ENCODE data around the gene LDLRAD4. TPM values are rescaled to one million over a fixed set of nuclear protein-coding genes. Genes with fewer than 3 reads are reported as not detected.

The LDLRAD4 gene
- total and polyA plus RNA-seq, 2 donors, result 46.9 to 80.0 TPM

- DNase-seq (ENCODE audit: low read depth in 6 of 9, low spot score in 9 of 9), result no peak
- WGBS, result 91% methylated on average over 7 of the region's 7 CpGs
- peak overlapping the region in 1 of 2 donors; percentile 12 for H3K27ac ChIP-seq (ENCODE audit: low read depth in 1 of 2, low read length in 1 of 2)
- H3K4me3 ChIP-seq (ENCODE audit: low read length in 2 of 2), result no peak overlapping the region
- H3K4me1 ChIP-seq (ENCODE audit: control insufficient read depth in 2 of 2, insufficient read depth in 2 of 2, low read length in 2 of 2), result peaks cover 26 to 75% of the 10 kb centered on the region in 2 donors
- peaks cover 6 to 9% of the 10 kb centered on the region in 2 donors for H3K36me3 ChIP-seq (ENCODE audit: control insufficient read depth in 2 of 2, insufficient read depth in 2 of 2, low read length in 1 of 2)
- no peaks in the 10 kb centered on the region for H3K27me3 ChIP-seq (ENCODE audit: control insufficient read depth in 2 of 2, insufficient read depth in 1 of 2, low read length in 1 of 2)
- H3K9me3 ChIP-seq (ENCODE audit: control insufficient read depth in 2 of 2, insufficient read depth in 1 of 2, low read length in 1 of 2), result no peaks in the 10 kb centered on the region
Observed at GRCh38 chr18:13364721-13365205, 146.2 kb downstream of the LDLRAD4 start.

GRCh38 chr18:13366131-13366530, 147.6 kb downstream of the LDLRAD4 start:
- 98% methylated on average over 3 of the region's 3 CpGs for WGBS

GRCh38 chr18:13366541-13366940, 148.0 kb downstream of the LDLRAD4 start:
- Histone ChIP-seq H3K9me3 (ENCODE audit: control insufficient read depth in 2 of 2, insufficient read depth in 1 of 2, low read length in 1 of 2) (no peaks in the 10 kb centered on the region), H3K27me3 (ENCODE audit: control insufficient read depth in 2 of 2, insufficient read depth in 1 of 2, low read length in 1 of 2) (no peaks in the 10 kb centered on the region), H3K36me3 (ENCODE audit: control insufficient read depth in 2 of 2, insufficient read depth in 2 of 2, low read length in 1 of 2) (peaks cover 0 to 6% of the 10 kb centered on the region in 2 donors), H3K27ac (ENCODE audit: low read depth in 1 of 2, low read length in 1 of 2) (no peak overlapping the region), H3K4me3 (ENCODE audit: low read length in 2 of 2) (no peak overlapping the region), H3K4me1 (ENCODE audit: control insufficient read depth in 2 of 2, insufficient read depth in 2 of 2, low read length in 2 of 2) (peaks cover 28 to 81% of the 10 kb centered on the region in 2 donors)
- no peak for DNase-seq (ENCODE audit: low read depth in 6 of 9, low spot score in 9 of 9)
- 88% methylated on average over 8 of the region's 8 CpGs for WGBS

More at GRCh38 chr18:13366131-13366530, 147.6 kb downstream of the LDLRAD4 start:
- no peaks in the 10 kb centered on the region for H3K27me3 ChIP-seq (ENCODE audit: control insufficient read depth in 2 of 2, insufficient read depth in 1 of 2, low read length in 1 of 2)
- no peak overlapping the region for H3K4me3 ChIP-seq (ENCODE audit: low read length in 2 of 2)
- H3K9me3 ChIP-seq (ENCODE audit: control insufficient read depth in 2 of 2, insufficient read depth in 1 of 2, low read length in 1 of 2), result no peaks in the 10 kb centered on the region
- peaks cover 2 to 8% of the 10 kb centered on the region in 2 donors for H3K36me3 ChIP-seq (ENCODE audit: control insufficient read depth in 2 of 2, insufficient read depth in 2 of 2, low read length in 1 of 2)
- H3K4me1 ChIP-seq (ENCODE audit: control insufficient read depth in 2 of 2, insufficient read depth in 2 of 2, low read length in 2 of 2), result peaks cover 30 to 81% of the 10 kb centered on the region in 2 donors
- DNase-seq (ENCODE audit: low read depth in 6 of 9, low spot score in 9 of 9), result no peak
- no peak overlapping the region for H3K27ac ChIP-seq (ENCODE audit: low read depth in 1 of 2, low read length in 1 of 2)

- no peaks in the 10 kb centered on the region for H3K27me3 ChIP-seq (ENCODE audit: control insufficient read depth in 2 of 2, insufficient read depth in 1 of 2, low read length in 1 of 2)
- H3K27ac ChIP-seq (ENCODE audit: low read depth in 1 of 2, low read length in 1 of 2), result no peak overlapping the region
- DNase-seq (ENCODE audit: low read depth in 6 of 9, low spot score in 9 of 9), result no peak
- H3K4me1 ChIP-seq (ENCODE audit: control insufficient read depth in 2 of 2, insufficient read depth in 2 of 2, low read length in 2 of 2), result peaks cover 31 to 81% of the 10 kb centered on the region in 2 donors
- no peaks in the 10 kb centered on the region for H3K9me3 ChIP-seq (ENCODE audit: control insufficient read depth in 2 of 2, insufficient read depth in 1 of 2, low read length in 1 of 2)
- WGBS, result 90% methylated on average over 26 of the region's 26 CpGs
- no peak overlapping the region for H3K4me3 ChIP-seq (ENCODE audit: low read length in 2 of 2)
- peaks cover 0 to 6% of the 10 kb centered on the region in 2 donors for H3K36me3 ChIP-seq (ENCODE audit: control insufficient read depth in 2 of 2, insufficient read depth in 2 of 2, low read length in 1 of 2)
Observed at GRCh38 chr18:13366962-13367892, 148.7 kb downstream of the LDLRAD4 start.

- no peak for DNase-seq (ENCODE audit: low read depth in 6 of 9, low spot score in 9 of 9)
- Histone ChIP-seq H3K27me3 (ENCODE audit: control insufficient read depth in 2 of 2, insufficient read depth in 1 of 2, low read length in 1 of 2) (no peaks in the 10 kb centered on the region), H3K4me3 (ENCODE audit: low read length in 2 of 2) (no peak overlapping the region), H3K4me1 (ENCODE audit: control insufficient read depth in 2 of 2, insufficient read depth in 2 of 2, low read length in 2 of 2) (peaks cover 39 to 87% of the 10 kb centered on the region in 2 donors), H3K36me3 (ENCODE audit: control insufficient read depth in 2 of 2, insufficient read depth in 2 of 2, low read length in 1 of 2) (peaks cover 0 to 6% of the 10 kb centered on the region in 2 donors), H3K27ac (ENCODE audit: low read depth in 1 of 2, low read length in 1 of 2) (no peak overlapping the region), H3K9me3 (ENCODE audit: control insufficient read depth in 2 of 2, insufficient read depth in 1 of 2, low read length in 1 of 2) (no peaks in the 10 kb centered on the region)
- WGBS, result 89% methylated on average over 13 of the region's 13 CpGs
Observed at GRCh38 chr18:13368080-13368813, 149.7 kb downstream of the LDLRAD4 start.

GRCh38 chr18:13369353-13369752, 150.8 kb downstream of the LDLRAD4 start:
- WGBS, result 48% methylated on average over 9 of the region's 9 CpGs
- Histone ChIP-seq H3K27me3 (ENCODE audit: control insufficient read depth in 2 of 2, insufficient read depth in 1 of 2, low read length in 1 of 2) (no peaks in the 10 kb centered on the region), H3K27ac (ENCODE audit: low read depth in 1 of 2, low read length in 1 of 2) (peak overlapping the region; percentile 36 to 63), H3K4me1 (ENCODE audit: control insufficient read depth in 2 of 2, insufficient read depth in 2 of 2, low read length in 2 of 2) (peaks cover 39 to 89% of the 10 kb centered on the region in 2 donors), H3K36me3 (ENCODE audit: control insufficient read depth in 2 of 2, insufficient read depth in 2 of 2, low read length in 1 of 2) (peaks cover 5 to 8% of the 10 kb centered on the region in 2 donors), H3K9me3 (ENCODE audit: control insufficient read depth in 2 of 2, insufficient read depth in 1 of 2, low read length in 1 of 2) (no peaks in the 10 kb centered on the region), H3K4me3 (ENCODE audit: low read length in 2 of 2) (no peak overlapping the region)
- DNase-seq (ENCODE audit: low read depth in 6 of 9, low spot score in 9 of 9), result peak in 1 of 9 donors; percentile 64

- H3K27me3 ChIP-seq (ENCODE audit: control insufficient read depth in 2 of 2, insufficient read depth in 1 of 2, low read length in 1 of 2), result no peaks in the 10 kb centered on the region
- no peak overlapping the region for H3K4me3 ChIP-seq (ENCODE audit: low read length in 2 of 2)
- no peaks in the 10 kb centered on the region for H3K9me3 ChIP-seq (ENCODE audit: control insufficient read depth in 2 of 2, insufficient read depth in 1 of 2, low read length in 1 of 2)
- WGBS, result 60% methylated on average over 15 of the region's 15 CpGs
- peaks cover 43 to 89% of the 10 kb centered on the region in 2 donors for H3K4me1 ChIP-seq (ENCODE audit: control insufficient read depth in 2 of 2, insufficient read depth in 2 of 2, low read length in 2 of 2)
- H3K36me3 ChIP-seq (ENCODE audit: control insufficient read depth in 2 of 2, insufficient read depth in 2 of 2, low read length in 1 of 2), result peaks cover 6 to 13% of the 10 kb centered on the region in 2 donors
- no peak for DNase-seq (ENCODE audit: low read depth in 6 of 9, low spot score in 9 of 9)
- H3K27ac ChIP-seq (ENCODE audit: low read depth in 1 of 2, low read length in 1 of 2), result peak overlapping the region in 1 of 2 donors; percentile 63
Observed at GRCh38 chr18:13369756-13370510, 151.4 kb downstream of the LDLRAD4 start.

- DNase-seq (ENCODE audit: low read depth in 6 of 9, low spot score in 9 of 9), result no peak
- Histone ChIP-seq H3K27me3 (ENCODE audit: control insufficient read depth in 2 of 2, insufficient read depth in 1 of 2, low read length in 1 of 2) (no peaks in the 10 kb centered on the region), H3K27ac (ENCODE audit: low read depth in 1 of 2, low read length in 1 of 2) (no peak overlapping the region), H3K36me3 (ENCODE audit: control insufficient read depth in 2 of 2, insufficient read depth in 2 of 2, low read length in 1 of 2) (peaks cover 6 to 13% of the 10 kb centered on the region in 2 donors), H3K4me3 (ENCODE audit: low read length in 2 of 2) (no peak overlapping the region), H3K9me3 (ENCODE audit: control insufficient read depth in 2 of 2, insufficient read depth in 1 of 2, low read length in 1 of 2) (no peaks in the 10 kb centered on the region), H3K4me1 (ENCODE audit: control insufficient read depth in 2 of 2, insufficient read depth in 2 of 2, low read length in 2 of 2) (peaks cover 54 to 92% of the 10 kb centered on the region in 2 donors)
- WGBS, result 96% methylated on average over 16 of the region's 16 CpGs
Observed at GRCh38 chr18:13370995-13371625, 152.6 kb downstream of the LDLRAD4 start.
